Femur (tissue), 1 donor: ENCODE results near the gene GALNT11.
A peak's percentile ranks its signal among the peaks of the same experiment; 100 is the strongest.
"Not testable (repeated sequence)": the region's sequence is repeated elsewhere in the genome, so short reads cannot be mapped to it uniquely, and the experiment has no call there.

Experiments
- DNase-seq: peaks from one replicate; pipeline ENCODE4 v3.0.0-alpha.2; 2017

The GALNT11 gene

DNA sequence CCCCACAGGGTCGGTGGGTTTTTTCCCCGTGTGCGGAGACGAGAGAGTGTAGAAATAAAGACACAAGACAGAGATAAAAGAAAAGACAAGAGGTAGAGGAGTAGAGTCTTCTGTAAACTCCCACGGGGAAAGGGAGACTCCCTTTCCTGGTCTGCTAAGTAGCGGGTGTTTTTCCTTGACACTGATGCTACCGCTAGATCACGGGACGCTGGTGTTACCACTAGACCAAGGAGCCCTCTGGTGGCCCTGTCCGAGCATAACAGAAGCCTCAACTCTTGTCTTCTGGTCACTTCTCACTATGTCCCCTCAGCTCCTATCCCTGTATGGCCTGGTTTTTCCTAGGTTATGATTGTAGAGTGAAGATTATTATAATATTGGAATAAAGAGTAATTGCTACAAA lies 4.6 kb downstream of the GALNT11 start:
- DNase-seq: not testable (repeated sequence)

DNA sequence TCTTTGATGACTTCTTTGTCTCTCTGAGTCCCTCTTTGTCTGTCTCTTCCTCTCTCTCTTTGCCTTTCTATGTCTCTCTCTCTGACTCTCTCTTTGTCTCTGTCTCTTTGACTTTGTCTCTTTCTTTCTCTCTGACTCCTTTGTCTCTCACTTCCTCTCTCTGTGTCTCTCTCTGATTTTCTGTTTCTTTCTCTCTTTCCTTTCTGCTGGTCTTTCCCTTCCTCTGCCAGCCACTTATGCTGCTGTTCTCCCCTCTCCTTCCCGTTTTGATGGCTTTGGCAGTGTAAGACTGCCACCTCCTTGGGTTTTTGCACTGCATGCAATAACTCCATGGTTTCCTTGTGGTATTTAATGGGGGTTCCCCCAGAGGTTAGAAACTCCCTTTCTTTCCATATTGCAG lies 5.2 kb downstream of the GALNT11 start:
- DNase-seq: not testable (repeated sequence)

DNA sequence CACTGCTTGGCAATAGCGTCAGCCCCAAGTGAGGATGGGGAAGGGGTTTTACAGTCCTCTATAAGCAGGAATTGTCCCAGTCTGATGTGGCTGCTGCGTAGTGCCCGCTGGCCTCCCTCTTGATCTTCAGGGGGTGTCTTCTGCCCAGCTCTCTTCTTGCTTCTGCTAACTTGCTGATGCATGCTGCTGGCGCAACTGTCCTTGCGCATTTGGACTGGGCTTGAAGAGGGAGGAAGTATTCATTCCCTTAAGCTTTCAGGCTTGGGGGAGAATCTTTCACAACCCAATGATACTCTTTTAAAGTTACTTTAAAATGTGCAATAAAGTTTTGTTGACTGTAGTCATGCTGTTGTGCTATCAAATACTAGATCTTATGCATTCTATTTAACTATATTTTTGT lies 10.3 kb downstream of the GALNT11 start:
- no peak for DNase-seq

DNA sequence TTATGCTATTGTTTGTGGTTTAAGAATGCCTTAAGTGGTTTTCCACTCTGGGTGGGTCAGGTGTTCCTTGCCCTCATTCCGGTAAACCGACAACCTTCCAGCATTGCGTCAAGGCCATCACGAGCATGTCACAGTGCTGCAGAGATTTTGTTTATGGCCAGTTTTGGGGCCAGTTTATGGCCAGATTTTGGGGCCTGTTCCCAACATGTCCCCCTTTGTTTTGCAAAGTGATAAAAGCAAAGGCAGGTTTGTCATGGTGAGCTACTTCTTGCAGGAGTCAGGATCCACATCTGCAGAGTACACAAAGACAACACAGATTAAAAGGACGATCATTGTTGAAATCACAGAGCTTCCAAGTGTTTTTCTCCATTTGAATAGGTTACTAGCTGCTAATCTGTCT lies 12.9 kb downstream of the GALNT11 start:
- DNase-seq: not testable (repeated sequence)

DNA sequence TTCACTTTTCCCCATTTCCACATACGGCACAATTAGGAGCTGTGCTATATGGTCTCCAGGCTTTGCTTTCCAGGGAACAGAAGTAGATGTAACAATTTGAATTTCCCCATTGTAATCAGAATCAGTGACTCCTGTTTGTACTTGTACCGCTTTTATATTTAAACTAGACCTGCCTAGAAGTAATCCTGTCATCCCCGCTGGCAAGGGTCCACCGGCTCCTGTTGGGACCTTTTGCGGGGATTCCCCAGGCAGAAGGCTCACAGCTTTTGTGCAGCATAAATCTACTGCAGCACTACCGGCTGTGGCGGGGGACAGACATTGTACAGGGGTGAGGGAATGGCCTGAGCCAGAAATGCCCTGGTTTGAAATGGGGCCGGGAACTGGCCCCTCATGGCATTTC lies 17.6 kb downstream of the GALNT11 start:
- DNase-seq: not testable (repeated sequence)

DNA sequence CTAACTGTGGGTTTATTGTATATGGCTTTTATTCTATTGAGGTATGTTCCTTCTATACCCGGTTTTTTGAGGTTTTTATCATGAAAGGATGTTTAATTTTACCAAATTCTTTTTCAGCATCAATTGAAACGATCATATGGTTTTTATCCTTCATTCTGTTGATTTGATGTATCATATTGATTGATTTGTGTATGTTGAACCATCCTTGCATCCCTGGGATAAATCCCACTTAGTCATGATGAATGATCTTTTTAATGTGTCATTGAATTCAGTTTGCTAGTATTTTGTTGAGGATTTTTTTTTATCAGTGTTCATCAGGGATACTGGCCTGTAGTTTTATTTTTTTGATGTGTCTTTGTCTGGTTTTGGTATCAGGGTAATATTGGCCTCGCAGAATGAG lies 19.4 kb downstream of the GALNT11 start:
- not testable (repeated sequence) for DNase-seq

DNA sequence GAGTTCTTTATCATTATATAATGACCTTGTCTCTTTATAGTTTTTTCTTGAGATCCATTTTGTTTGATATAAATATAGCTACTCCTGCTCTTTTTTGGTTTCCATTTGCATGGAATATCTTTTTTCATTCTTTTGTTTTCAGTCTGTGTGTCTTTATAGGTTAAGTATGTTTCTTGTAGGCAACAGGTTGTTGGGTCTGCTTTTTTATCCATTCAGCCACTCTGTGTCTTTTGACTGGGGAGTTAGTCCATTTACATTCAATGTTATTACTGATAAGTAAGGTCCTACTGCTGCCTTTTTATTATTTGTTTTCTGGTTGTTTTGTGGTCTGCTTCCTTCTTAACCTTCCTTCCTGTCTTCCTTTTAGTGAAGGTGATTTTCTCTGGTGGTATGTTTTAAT lies 21.1 kb downstream of the GALNT11 start:
- no peak for DNase-seq

DNA sequence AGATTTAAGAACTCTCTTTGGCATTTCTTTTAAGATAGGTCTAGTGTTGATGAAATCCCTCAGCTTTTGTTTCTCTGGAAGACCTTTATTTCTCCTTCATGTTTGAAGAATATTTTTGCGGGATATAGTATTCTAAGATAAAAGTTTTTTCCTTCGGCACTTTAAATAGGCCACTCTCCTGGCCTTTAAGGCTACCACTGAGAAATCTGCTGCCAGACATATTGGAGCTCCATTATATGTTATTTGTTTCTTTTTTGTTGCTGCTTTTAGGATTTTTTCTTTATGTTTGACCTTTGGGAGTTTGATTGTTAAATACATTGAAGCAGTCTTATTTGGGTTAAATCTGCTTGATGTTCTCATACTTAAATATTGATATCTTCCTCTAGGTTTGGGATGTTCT lies 22.6 kb downstream of the GALNT11 start:
- no peak for DNase-seq

DNA sequence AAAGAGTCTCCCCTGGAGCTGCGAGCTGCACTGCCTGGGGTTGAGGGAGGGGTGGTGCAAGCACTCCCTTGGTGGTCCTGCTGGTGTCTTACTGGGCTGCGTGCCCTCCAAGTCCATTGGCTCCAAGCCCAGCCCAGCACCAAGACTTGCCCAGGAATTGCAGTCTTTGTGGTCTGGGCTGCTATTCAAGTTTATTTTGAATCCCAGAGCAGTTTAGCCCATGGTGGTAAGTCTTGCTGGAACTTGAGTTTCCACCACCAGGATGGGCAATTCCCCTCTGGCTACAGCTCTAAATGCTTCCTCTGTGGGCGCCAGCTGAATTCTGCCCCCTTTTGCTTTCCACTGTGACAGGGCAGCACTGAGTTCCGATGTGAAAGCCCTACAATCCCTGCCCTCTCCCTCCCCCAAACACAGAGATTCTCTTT lies 25.1 kb downstream of the GALNT11 start:
- peak; percentile 47 for DNase-seq

DNA sequence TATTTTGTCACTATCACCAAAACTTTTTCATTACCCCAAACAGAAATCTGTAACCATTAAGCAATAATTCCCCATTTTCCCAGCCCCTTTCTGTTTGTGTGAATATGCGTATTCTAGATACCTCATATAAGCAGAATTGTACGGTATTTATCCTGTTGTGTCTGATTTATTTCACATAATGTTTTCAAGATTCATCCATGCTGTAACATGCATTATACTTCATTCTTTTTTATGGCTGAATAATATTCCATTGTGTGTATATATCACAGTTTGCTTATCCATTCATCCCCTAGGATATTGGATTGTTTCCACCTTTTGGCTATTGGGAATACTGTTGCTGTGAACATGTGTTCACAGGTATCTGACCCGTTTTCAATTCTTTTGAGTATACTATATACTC lies 26.5 kb downstream of the GALNT11 start:
- no peak for DNase-seq

DNA sequence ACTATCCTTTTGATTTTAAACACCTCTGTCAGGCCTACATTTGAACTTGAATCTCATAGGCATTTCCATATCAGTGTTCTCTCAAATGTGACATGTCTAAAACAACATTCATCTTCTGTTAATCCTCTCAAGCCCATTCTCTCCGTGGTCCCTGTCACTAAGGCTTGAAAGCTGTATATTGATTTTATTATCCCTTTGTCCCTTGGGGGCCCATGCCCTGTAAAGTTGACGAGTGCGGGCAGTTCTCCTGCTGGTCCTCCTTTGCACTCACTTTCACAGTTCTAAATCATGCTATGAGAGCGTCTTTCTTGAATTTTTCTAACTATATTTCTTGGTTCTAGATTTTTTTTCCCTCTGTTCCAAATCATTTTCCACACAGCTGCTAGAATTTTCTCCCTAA lies 27.3 kb downstream of the GALNT11 start:
- DNase-seq: no peak

DNA sequence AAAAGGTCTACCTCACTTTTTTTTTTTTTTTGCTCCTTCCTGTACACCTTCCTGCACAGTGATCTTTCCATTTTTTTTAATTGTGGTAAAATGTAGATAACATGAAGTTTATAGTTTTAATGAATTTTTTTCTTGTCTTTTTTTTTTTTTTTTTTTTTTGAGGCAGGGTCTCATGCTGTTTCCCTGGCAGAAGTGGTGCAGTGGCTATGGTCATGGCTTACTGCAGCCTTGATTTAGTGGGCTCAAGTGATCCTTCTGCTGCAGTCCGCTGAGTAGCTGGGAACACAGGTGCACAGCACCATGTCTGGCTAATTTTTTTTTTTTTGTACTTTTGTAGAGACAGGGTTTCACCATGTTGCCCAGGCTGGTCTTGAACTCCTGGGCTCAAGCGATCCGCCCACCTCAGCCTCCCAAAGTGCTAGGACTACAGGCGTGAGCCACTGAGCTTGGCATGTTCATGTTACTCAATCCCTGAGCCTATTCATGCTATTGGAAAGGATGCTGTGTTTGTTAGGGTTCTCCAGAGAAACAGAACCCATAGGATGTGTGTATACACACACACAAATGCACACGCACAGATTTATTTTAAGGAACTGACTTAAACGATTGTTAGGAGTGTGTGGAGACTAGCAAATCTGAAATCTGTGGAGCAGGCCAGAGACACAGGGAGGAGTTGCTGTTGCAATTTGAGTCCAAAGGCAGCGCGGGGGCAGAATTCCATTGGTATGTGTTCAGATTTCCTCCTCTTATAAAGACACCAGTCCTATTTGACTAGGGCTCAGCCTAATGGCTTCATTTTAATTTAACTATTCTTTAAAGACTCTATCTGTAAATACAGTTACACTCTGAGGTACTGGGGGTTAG lies 29.1 kb downstream of the GALNT11 start:
- peak; percentile 48 for DNase-seq

DNA sequence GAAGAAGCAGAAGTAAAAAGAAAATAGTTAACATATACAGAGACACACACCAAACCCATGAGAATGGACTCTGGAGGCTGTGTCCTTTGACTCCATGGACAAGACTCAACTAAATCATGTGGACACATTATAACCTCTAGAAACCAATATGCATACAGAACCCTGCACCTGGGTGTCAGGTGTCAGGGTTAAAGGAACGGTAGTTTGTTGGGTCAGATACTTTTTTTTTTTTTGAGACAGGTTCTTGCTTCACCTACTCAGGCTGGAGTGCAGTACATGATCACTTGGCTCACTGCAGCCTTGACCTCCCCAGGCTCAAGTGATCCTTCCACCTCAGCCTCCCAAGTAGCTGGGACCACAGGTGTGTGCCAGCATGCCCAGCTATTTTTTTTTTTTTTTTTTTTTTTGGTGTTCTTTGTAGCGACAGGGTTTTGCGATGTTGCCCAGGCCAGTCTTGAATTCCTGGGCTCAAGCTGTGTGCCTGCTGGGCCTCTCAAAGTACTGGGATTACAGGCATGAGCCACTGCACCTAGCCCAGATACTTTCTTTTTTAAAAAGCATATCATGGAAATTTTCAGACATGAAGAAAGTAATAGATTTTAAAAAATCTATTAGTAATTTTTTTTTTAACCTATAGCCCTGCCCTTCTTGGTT lies 31.3 kb downstream of the GALNT11 start:
- DNase-seq: no peak

DNA sequence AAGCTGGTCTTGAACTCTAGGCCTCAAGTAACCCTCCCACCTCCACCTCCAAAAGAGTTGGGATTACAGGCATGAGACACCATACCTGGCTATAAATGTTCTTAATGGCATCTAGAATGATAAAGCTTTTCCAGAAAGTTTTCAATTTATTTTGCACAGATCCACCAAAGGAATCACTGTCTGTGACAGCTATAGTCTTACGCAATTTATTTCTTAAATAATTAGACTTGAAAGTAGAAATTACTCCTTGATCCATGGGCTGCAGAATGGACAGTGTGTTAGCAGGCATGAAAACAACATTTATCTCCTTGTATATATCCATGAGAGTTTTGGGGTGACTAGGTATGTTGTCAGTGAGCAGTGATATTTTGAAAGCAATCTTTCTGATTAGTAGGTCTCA lies 33.8 kb downstream of the GALNT11 start:
- no peak for DNase-seq

DNA sequence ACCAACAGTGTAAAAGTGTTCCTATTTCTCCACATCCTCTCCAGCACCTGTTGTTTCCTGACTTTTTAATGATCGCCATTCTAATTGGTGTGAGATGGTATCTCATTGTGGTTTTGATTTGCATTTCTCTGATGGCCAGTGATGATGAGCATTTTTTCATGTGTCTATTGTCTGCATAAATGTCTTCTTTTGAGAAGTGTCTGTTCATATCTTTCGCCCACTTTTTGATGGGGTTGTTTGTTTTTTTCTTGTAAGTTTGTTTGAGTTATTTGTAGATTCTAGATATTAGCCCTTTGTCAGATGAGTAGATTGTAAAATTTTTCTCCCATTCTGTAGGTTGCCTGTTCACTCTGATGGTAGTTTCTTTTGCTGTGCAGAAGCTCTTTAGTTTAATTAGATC lies 35.6 kb downstream of the GALNT11 start:
- DNase-seq: not testable (repeated sequence)

DNA sequence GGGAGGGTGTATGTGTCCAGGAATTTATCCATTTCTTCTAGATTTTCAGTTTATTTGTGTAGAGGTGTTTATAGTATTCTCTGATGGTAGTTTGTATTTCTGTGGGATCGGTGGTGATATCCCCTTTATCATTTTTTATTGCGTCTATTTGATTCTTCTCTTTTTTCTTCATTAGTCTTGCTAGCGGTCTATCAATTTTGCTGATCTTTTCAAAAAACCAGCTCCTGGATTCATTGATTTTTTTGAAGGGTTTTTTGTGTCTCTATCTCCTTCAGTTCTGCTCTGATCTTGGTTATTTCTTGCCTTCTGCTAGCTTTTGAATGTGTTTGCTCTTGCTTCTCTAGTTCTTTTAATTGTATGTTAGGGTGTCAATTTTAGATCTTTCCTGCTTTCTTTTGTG lies 37.7 kb downstream of the GALNT11 start:
- not testable (repeated sequence) for DNase-seq

DNA sequence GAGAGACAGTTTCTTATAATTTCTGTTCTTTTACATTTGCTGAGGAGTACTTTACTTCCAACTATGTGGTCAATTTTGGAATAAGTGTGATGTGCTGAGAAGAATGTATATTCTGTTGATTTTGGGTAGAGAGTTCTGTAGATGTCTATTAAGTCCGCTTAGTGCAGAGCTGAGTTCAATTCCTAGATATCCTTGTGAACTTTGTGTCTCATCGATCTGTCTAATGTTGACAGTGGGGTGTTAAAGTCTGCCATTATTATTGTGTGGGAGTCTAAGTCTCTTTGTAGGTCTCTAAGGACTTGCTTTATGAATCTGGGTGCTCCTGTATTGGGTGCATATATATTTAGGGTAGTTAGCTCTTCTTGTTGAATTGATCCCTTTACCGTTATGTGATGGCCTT lies 38.3 kb downstream of the GALNT11 start:
- not testable (repeated sequence) for DNase-seq

DNA sequence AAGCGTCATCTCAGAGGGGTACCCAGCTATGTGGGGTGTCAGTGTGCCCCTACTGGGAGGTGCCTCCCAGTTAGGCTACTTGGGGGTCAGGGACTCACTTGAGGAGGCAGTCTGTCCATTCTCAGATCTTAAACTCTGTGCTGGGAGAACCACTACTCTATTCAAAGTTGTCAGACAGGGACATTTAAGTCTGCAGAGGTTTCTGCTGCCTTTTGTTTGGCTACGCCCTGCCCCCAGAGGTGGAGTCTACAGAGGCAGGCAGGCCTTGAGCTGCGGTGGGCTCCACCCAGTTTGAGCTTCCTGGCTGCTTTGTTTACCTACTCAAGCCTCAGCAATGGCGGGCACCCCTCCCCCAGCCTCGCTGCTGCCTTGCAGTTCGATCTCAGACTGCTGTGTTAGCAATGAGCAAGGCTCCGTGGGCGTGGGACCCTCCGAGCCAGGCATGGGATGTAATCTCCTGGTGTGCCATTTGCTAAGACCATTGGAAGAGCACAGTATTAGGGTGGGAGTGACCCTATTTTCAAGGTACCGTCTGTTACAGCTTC lies 40.4 kb downstream of the GALNT11 start:
- DNase-seq: not testable (repeated sequence)

DNA sequence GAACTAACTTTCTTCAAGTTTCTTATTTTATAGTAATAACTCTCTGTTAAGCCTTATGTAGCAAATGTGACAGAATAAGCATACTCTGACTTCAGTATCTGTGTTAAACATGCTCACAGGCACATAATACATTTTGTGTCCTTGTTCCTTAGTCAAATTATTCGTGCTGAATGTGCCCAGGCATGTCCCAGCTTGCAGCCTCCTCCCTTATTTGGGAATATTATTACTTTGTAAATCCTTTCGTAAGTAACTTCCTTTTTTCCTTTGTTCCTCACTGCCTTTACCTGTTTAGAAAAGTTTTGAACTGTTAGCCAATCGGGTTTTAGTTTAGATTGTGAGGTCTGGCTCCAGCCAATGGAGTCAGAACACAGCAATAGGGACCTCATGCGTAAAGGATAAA lies 46.9 kb downstream of the GALNT11 start:
- DNase-seq: no peak

DNA sequence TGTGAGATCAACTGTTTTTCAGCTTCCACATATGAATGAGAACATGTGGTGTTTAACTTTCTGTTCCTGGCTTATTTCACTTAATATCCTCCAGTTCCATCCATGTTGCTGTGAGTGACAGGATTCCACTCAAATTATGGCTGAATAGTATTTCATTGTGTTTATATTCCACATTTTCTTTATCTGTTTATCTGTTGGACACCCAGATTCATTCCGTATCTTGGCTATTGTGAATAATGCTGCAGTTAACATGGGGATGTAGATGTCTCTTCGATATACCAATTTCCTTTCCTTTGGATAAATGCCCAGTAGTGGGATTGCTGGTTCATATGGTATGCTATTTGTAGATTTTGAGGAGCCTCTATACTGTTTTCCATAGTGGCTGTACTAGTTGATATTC lies 47.9 kb downstream of the GALNT11 start:
- DNase-seq: no peak

DNA sequence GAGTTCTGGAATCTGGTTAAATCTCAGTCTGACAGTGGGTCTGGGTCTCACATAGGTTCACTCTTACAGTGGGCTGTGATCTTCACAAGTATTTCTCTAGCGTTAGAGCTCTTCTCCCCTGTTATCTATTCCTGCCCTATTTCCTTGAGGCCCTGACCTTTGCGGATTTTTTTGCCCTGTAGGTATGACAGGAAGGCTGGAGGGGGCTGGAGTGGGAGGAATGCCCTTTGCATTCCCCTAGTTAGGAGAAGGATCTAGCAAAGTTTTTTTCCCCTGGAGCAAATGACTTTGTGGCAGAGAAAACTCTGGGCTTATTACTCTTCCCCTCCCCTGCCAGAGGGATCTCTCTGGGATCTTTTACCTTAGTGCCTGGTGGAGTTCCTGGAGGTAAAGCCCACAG lies 49.2 kb downstream of the GALNT11 start:
- DNase-seq: no peak

DNA sequence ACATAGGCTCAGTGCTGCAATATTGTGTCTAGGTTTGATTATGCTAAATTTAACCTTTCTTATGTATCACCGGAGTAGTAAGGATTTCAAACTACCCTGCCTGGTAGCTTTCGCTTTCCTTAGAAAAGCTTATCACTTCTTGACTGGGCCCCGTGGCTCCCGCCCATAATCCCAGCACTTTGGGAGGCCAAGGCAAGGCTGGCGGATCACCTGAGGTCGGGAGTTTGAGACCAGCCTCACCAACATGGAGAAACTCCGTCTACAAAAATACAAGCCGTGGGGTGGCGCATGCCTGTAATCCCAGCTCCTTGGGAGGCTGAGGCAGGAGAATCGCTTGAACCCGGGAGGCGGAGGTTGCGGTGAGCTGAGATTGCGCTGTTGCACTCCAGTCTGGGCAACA lies 49.9 kb downstream of the GALNT11 start:
- not testable (repeated sequence) for DNase-seq

DNA sequence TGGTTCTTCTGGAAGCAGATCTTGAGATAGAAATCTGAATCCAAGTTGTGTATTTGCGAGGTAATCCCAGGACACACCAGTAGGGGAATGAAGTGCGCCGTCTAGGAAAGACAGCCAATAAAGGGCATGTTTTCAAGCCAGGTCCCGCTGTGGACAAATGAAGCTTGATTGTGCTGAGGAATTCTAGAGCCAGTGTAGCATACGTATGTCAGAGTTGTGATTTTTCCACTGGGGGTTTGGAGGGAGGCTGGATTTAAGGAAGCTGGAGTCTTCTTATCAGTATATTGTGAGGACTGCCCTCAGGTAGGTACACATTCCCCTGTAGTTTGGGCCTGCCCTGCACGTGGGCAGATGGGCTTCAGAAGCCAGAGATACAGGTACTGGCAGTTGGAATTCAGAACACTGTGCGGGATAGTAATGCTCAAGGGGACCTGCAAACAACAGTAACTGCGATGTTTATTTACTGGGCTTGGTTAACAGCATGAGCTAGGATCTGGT lies 50.9 kb downstream of the GALNT11 start:
- DNase-seq: no peak
